Ishikawa (cell line): ENCODE measurements around the gene CYP4F12.

Experiments used
- CEBPB ChIP-seq: IDR thresholded peaks from 2 replicates; pipeline ENCODE4 v1.6.1; 2012
- CREB1 ChIP-seq: IDR thresholded peaks from 2 replicates; pipeline ENCODE4 v1.6.1; 2012; ENCODE audit warnings: low read depth
- EGR1 ChIP-seq: IDR thresholded peaks from 2 replicates; pipeline ENCODE4 v1.6.1; 2012
- EP300 ChIP-seq: IDR thresholded peaks from 2 replicates; pipeline ENCODE4 v1.6.1; 2012; ENCODE audit warnings: borderline replicate concordance
- FOXM1 ChIP-seq: IDR thresholded peaks from 2 replicates; pipeline ENCODE4 v1.6.1; 2012; ENCODE audit warnings: low read depth, borderline replicate concordance
- NFIC ChIP-seq: IDR thresholded peaks from 2 replicates; pipeline ENCODE4 v1.6.1; 2012
- RAD21 ChIP-seq: IDR thresholded peaks from 2 replicates; pipeline ENCODE4 v1.6.1; 2012; ENCODE audit warnings: low read depth
- REST ChIP-seq: IDR thresholded peaks from 2 replicates; pipeline ENCODE4 v1.6.1; 2012; ENCODE audit warnings: low read depth, mild to moderate bottlenecking
- TAF1 ChIP-seq: IDR thresholded peaks from 2 replicates; pipeline ENCODE4 v1.6.1; 2012; ENCODE audit warnings: low read depth, mild to moderate bottlenecking
- TCF12 ChIP-seq: IDR thresholded peaks from 2 replicates; pipeline ENCODE4 v1.6.1; 2012; ENCODE audit warnings: low read depth
- TEAD4 ChIP-seq: IDR thresholded peaks from 2 replicates; pipeline ENCODE4 v1.6.1; 2012
- USF1 ChIP-seq: IDR thresholded peaks from 2 replicates; pipeline ENCODE4 v1.6.1; 2012
- YY1 ChIP-seq: IDR thresholded peaks from 2 replicates; pipeline ENCODE4 v1.6.1; 2012; ENCODE audit warnings: low read depth
- ZBTB7A ChIP-seq: IDR thresholded peaks from 2 replicates; pipeline ENCODE4 v1.6.1; 2012; ENCODE audit warnings: low read depth
- TF ChIP-seq, protein P1 (sequence below): IDR thresholded peaks from 2 replicates; pipeline ENCODE4 v1.6.1; 2012

The CYP4F12 gene

GRCh38 chr19:15666883-15667282, 6.0 kb upstream of the CYP4F12 start:
- TF ChIP-seq TEAD4, result no peak
- no peak for TF ChIP-seq EP300
- no peak for TF ChIP-seq USF1
- no peak for TF ChIP-seq EGR1
- TF ChIP-seq, protein P1, sequence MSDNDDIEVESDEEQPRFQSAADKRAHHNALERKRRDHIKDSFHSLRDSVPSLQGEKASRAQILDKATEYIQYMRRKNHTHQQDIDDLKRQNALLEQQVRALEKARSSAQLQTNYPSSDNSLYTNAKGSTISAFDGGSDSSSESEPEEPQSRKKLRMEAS, result no peak
- TF ChIP-seq FOXM1, result no peak
- no peak for TF ChIP-seq YY1
- TF ChIP-seq TCF12, result no peak
- TF ChIP-seq REST, result no peak
- no peak for TF ChIP-seq TAF1
- no peak for TF ChIP-seq ZBTB7A
- TF ChIP-seq CEBPB, result no peak
- no peak for TF ChIP-seq NFIC
- TF ChIP-seq CREB1, result no peak
- TF ChIP-seq RAD21, result no peak

GRCh38 chr19:15669440-15669839, 3.4 kb upstream of the CYP4F12 start:
- TF ChIP-seq ZBTB7A (no peak), EGR1 (no peak), REST (peak; percentile 62)

DNA sequence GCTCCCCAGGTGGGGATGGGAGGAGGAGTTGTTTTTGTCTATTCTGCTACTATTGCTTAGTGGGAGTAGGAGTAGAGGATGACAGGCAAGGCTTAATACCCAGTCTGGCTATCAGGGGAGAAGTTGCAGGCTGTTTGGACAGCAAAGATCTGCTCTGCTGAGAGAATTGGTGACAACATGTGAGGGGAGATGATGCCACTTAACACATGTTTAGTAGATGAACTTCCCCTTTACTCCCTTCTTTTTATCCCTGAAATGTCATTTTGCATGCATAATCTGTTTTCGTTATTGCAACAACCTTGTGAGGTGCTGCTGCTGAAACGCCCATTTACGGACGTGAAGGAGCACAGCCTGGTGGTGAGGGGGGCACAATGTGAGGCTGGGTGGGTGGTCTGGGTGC, 3.0 kb upstream of the CYP4F12 start:
- no peak for TF ChIP-seq TEAD4
- no peak for TF ChIP-seq EGR1
- TF ChIP-seq CREB1, result no peak
- TF ChIP-seq FOXM1, result no peak
- no peak for TF ChIP-seq REST
- no peak for TF ChIP-seq TCF12
- TF ChIP-seq USF1, result no peak
- TF ChIP-seq TAF1, result no peak
- TF ChIP-seq, protein P1, result no peak
- TF ChIP-seq YY1, result no peak
- TF ChIP-seq RAD21, result no peak
- no peak for TF ChIP-seq CEBPB
- TF ChIP-seq ZBTB7A, result no peak
- TF ChIP-seq NFIC, result no peak
- no peak for TF ChIP-seq EP300

DNA sequence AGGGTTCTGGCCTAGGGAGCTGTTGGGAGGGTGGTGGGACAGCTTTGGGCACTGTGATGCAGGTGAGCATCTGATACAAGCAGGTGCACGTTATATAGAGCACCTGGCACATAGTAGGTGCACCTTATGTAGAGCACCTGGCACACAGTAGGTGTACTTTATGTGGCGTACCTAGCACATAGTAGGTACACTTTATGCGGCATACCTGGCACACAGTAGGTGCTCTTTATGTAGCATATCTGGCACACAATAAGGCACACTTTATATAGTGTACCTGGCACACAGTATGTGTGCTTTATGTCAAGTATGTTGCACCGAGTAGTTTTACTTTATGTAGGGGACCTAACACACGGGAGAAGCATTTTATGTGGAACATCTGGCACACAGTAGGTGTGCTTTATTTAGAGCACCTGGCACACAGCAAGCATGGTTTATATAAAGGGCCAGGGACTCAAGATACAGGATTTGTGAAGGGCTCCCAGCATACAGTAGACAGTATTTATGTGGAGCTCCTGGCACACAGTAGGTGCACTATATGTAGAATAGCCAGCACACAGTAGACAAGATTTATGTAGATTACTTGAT, 1.6 kb upstream of the CYP4F12 start:
- no peak for TF ChIP-seq EP300
- no peak for TF ChIP-seq NFIC
- TF ChIP-seq TEAD4, result no peak
- no peak for TF ChIP-seq FOXM1
- no peak for TF ChIP-seq REST
- TF ChIP-seq CEBPB, result no peak
- TF ChIP-seq, protein P1, result no peak
- no peak for TF ChIP-seq ZBTB7A
- TF ChIP-seq YY1, result no peak
- TF ChIP-seq TCF12, result no peak
- TF ChIP-seq USF1, result no peak
- no peak for TF ChIP-seq TAF1
- TF ChIP-seq EGR1, result no peak
- TF ChIP-seq RAD21, result no peak
- no peak for TF ChIP-seq CREB1
